ENCODE measurements around the gene AOX1. TPM values are rescaled to one million over a fixed set of nuclear protein-coding genes. Genes with fewer than 3 reads are reported as not detected.

Gene AOX1
- 2.1 TPM for total RNA-seq

DNA sequence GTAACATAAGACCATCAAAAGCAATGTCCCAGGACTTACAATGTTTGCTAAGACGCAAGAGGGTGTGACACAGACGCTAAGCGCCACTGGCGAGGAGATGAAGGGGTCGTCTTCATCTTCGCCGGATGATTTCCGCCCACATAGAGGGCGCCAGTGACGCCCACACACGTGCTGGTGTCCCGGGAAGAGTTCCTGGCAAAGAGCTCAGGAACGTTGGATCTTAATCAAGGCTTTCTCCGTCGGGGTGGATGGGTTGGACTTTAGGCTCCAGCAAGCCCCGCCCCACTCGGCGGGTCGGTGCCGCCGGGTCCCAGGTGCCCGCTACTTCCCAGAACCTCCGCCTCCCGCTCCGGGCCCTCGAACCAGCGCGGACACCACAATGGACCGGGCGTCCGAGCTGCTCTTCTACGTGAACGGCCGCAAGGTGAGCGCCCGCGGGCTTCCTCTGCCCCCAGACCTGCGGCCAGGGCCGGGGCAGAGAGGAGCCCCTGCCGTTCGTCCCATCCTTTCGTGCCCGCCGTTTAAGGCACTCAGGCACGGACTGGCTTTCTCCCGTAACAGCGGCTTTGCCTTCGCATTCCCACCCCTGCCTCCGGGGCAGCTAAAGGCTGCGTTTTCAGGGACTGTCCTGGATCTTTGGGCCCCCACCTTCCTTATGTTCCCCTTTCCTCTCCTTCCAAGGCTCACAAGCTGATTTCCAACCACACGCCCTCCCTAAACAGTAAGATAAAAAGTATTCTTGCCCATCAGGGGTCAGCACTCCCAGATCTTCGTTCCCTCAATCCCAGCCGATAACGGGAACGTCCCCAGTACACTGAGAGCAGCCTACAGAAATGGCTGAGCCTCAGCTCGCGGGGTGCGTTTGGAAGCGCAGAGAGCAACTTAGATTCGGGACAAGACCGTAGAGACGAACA lies at the start of gene AOX1:
Gene AOX1, plus strand, starts transcription at position 285 of the 914 bp plus-strand sequence. Its CDS starts 95 bp downstream, at position 380.

Other genes with a start within 250 kb of the AOX1 start
- gene KCTD18, start 75.9 kb upstream of the AOX1 start, total RNA-seq: 11.5 TPM
- gene SGO2, start 59.8 kb upstream of the AOX1 start, total RNA-seq: 9.5 TPM
- gene BZW1, start 225.9 kb downstream of the AOX1 start, total RNA-seq: 409 TPM